HepG2 (cell line): Measurements from ENCODE around the gene TP63. TPM values are rescaled to one million over a fixed set of nuclear protein-coding genes. Genes with fewer than 3 reads are reported as not detected.

ENCODE experiments used
- ATAC-seq: fragments of 200-7000 bp; cut with Tn5 transposase; 3 replicates; pipeline ENCODE4 v1.9.1; 2020; ENCODE audit warnings: mild to moderate bottlenecking, moderate library complexity
- BruUV-seq: library from RNA; stranded (reverse); fragments of 400-500 nt; replicated peaks from 2 replicates; lab custom pipeline; 2021; lab: Mats Ljungman, UMichigan
- CTCF ChIA-PET: fragments of 300-600 bp; formaldehyde crosslinking; extraction: SDS; loops from one replicate; lab custom pipeline; 2021; ENCODE audit warnings: low total read pairs, inconsistent platforms, low intra/inter-chr PET ratio; lab: Yijun Ruan, JAX
- POLR2A ChIA-PET: fragments of 350-600 bp; sonication (Branson Sonifier 250); formaldehyde crosslinking; loops from one replicate; lab custom pipeline; 2020; ENCODE audit warnings: antibody characterized with exemption, inconsistent platforms; lab: Yijun Ruan, JAX
- DNase-seq: peaks from one replicate; pipeline ENCODE4 v3.0.0-alpha.2; 2015; ENCODE audit warnings: low spot score
- FAIRE-seq: peaks from 3 replicates; lab custom pipeline; 2011; peaks lifted over from hg19 to GRCh38; lab: Jason Lieb, UNC
- H2AFZ ChIP-seq: one replicate; pipeline ENCODE4 v1.6.1; 2011; ENCODE audit warnings: low read length, inconsistent platforms
- H3K27ac ChIP-seq: fragments of 300-600 bp; 3 replicates; pipeline ENCODE4 v1.8.0; 2011; ENCODE audit warnings: mixed run types, mild to moderate bottlenecking, mixed read lengths, low read length, inconsistent platforms; ENCODE audit not compliant: insufficient read depth; ENCODE audit errors: extremely low read length
- H3K27me3 ChIP-seq, 2 experiments: fragments of 200-600 bp in 1 of 2; 2 replicates in 1 of 2; 3 replicates in 1 of 2; pipeline versions ENCODE4 v1.6.0 to v1.8.0; 2011; ENCODE audit warnings: low read length in 2 of 2, mild to moderate bottlenecking in 2 of 2, moderate library complexity in 2 of 2, inconsistent platforms in 1 of 2; ENCODE audit not compliant: insufficient read depth in 2 of 2, control insufficient read depth in 1 of 2
- H3K36me3 ChIP-seq, 2 experiments: fragments of 200-600 bp in 1 of 2; replicated peaks in 1 of 2; 2 replicates in 1 of 2; 3 replicates in 1 of 2; pipeline versions ENCODE4 v1.5.1 to v1.8.0; 2011; ENCODE audit warnings: low read length in 2 of 2, inconsistent platforms in 1 of 2; ENCODE audit not compliant: insufficient read depth in 2 of 2, control insufficient read depth in 1 of 2
- H3K4me1 ChIP-seq: 2 replicates; pipeline ENCODE4 v1.5.1; 2012; ENCODE audit warnings: low read length, inconsistent platforms; ENCODE audit not compliant: insufficient read depth
- H3K4me2 ChIP-seq: 2 replicates; pipeline ENCODE4 v1.6.0; 2011; ENCODE audit warnings: low read depth, low read length, inconsistent platforms
- H3K4me3 ChIP-seq, 3 experiments: fragments of 200-600 bp in 1 of 3; sonication (generic), shearing (Covaris generic) in 1 of 3; replicated peaks in 1 of 3; 2 replicates each; pipeline ENCODE4 v1.5.1; 2011 to 2016; ENCODE audit warnings: low read length in 3 of 3, inconsistent platforms in 2 of 3, low read depth in 2 of 3, mild to moderate bottlenecking in 2 of 3, control low read depth in 1 of 3, mixed read lengths in 1 of 3; ENCODE audit not compliant: insufficient read depth in 1 of 3
- H3K79me2 ChIP-seq: one replicate; pipeline ENCODE4 v1.6.1; 2011; ENCODE audit warnings: low read length, inconsistent platforms; ENCODE audit not compliant: insufficient read depth
- H3K9ac ChIP-seq: 2 replicates; pipeline ENCODE4 v1.6.0; 2011; ENCODE audit warnings: mild to moderate bottlenecking, low read depth, low read length, inconsistent platforms; ENCODE audit not compliant: insufficient read depth
- H3K9me3 ChIP-seq: 2 replicates; pipeline ENCODE4 v1.5.1; 2012; ENCODE audit warnings: mild to moderate bottlenecking, low read length
- H4K20me1 ChIP-seq: 2 replicates; pipeline ENCODE4 v1.6.0; 2011; ENCODE audit warnings: inconsistent platforms, mild to moderate bottlenecking, low read length, moderate library complexity; ENCODE audit not compliant: insufficient read depth
- ADNP ChIP-seq: sonication (generic); formaldehyde crosslinking; IDR thresholded peaks from 2 replicates; pipeline ENCODE4 v1.4.0; 2020; ENCODE audit warnings: missing genetic modification reagents
- ELF3 ChIP-seq: IDR thresholded peaks from 2 replicates; pipeline ENCODE4 v1.6.1; 2016; ENCODE audit warnings: missing genetic modification reagents, missing compliant biosample characterization
- FOXP1 ChIP-seq, 2 experiments: fragments of 450-650 bp in 1 of 2; IDR thresholded peaks; 2 replicates each; pipeline ENCODE4 v1.6.1; 2017 to 2018; ENCODE audit warnings: antibody characterized with exemption in 1 of 2
- GPN1 ChIP-seq: sonication (generic); formaldehyde crosslinking; IDR thresholded peaks from 2 replicates; pipeline ENCODE4 v1.5.1; 2020; ENCODE audit warnings: missing genetic modification reagents, borderline replicate concordance
- LRRFIP1 ChIP-seq: sonication (generic); formaldehyde crosslinking; conservative IDR thresholded peaks from 2 replicates; pipeline ENCODE4 v1.4.0; 2020; ENCODE audit warnings: missing genetic modification reagents
- NFE2L1 ChIP-seq: sonication (generic); formaldehyde crosslinking; IDR thresholded peaks from 2 replicates; pipeline ENCODE4 v1.4.0; 2020; ENCODE audit warnings: missing genetic modification reagents, mild to moderate bottlenecking, borderline replicate concordance
- REPIN1 ChIP-seq: sonication (generic); formaldehyde crosslinking; IDR thresholded peaks from 2 replicates; pipeline ENCODE4 v1.8.0; 2022; ENCODE audit warnings: missing genetic modification reagents, low read depth, mild to moderate bottlenecking, borderline replicate concordance
- SALL1 ChIP-seq: sonication (generic); formaldehyde crosslinking; IDR thresholded peaks from 2 replicates; pipeline ENCODE4 v1.8.0; 2022; ENCODE audit warnings: mild to moderate bottlenecking, missing genetic modification reagents
- SOX6 ChIP-seq, 2 experiments: fragments of 450-650 bp in 1 of 2; sonication (generic) in 1 of 2; formaldehyde crosslinking in 1 of 2; IDR thresholded peaks; 2 replicates each; pipeline versions ENCODE4 v1.4.0 to v1.6.1; 2017 to 2020; ENCODE audit warnings: antibody characterized with exemption in 1 of 2, mild to moderate bottlenecking in 1 of 2, missing genetic modification reagents in 1 of 2
- SRSF1 ChIP-seq: fragments of 200-400 bp; formaldehyde crosslinking; optimal IDR thresholded peaks from 2 replicates; pipeline ENCODE3; 2017; ENCODE audit warnings: mild to moderate bottlenecking, low read depth, low read length, moderate library complexity
- ZNF382 ChIP-seq: sonication (generic); formaldehyde crosslinking; IDR thresholded peaks from 2 replicates; pipeline ENCODE4 v1.5.0; 2020; ENCODE audit warnings: missing genetic modification reagents, mild to moderate bottlenecking, borderline replicate concordance
- WGBS: methylation state at CpG from one replicate; pipeline ENCODE4 v1.1.6; 2017; ENCODE audit warnings: low lambda C conversion rate; 5-methylcytosine and 5-hydroxymethylcytosine counted together
- in situ Hi-C: cut with HindIII; loops from 2 replicates; pipeline ENCODE4 v1.10.0; 2017; ENCODE audit warnings: low pct_unique_long_range_greater_than_20kb; ENCODE audit not compliant: extremely low pct_ligation_motif_present
- intact Hi-C: fragments of 100-400 bp; cut with micrococcal nuclease; formaldehyde crosslinking; loops from one replicate; pipeline ENCODE4 v1.10.0; 2022; ENCODE audit not compliant: unreplicated experiment
- polyA plus RNA-seq, 8 experiments: library from polyadenylated mRNA; depleted of rRNA in 3 of 8; stranded (reverse) in 7 of 8; unstranded in 1 of 8; fragments of >200 nt; fragmentation: Illumina TruSeq in 4 of 8; extraction: Trizol in 4 of 8; gene quantifications; 2 replicates each; pipeline versions ENCODE4 v1.2.1 to v1.2.3, GENCODE V29; 2011 to 2016; ENCODE audit warnings: low read depth in 4 of 8, missing spikeins in 1 of 8, mixed read lengths in 1 of 8; ENCODE audit not compliant: insufficient read depth in 1 of 8
- total RNA-seq, 5 experiments: library from RNA; depleted of rRNA; stranded (reverse); fragments of >200 nt; fragmentation: Illumina TruSeq; extraction: Trizol; gene quantifications; 2 replicates each; pipeline ENCODE4 v1.2.3, GENCODE V29; 2016; ENCODE audit warnings: low read depth in 1 of 5
- TF ChIP-seq, protein P1 (sequence below): IDR thresholded peaks from 2 replicates; pipeline ENCODE4 v1.6.1; 2016; ENCODE audit warnings: missing biosample characterization, missing genetic modification reagents, low read depth
- TF ChIP-seq, protein P2 (sequence below): sonication (generic); formaldehyde crosslinking; IDR thresholded peaks from 2 replicates; pipeline ENCODE4 v1.4.0; 2020; ENCODE audit warnings: missing genetic modification reagents, mild to moderate bottlenecking, borderline replicate concordance

TP63 gene
- total and polyA plus RNA-seq, 2 of the 13 experiments (the other 11 are each of a cell fraction or from before 2014, with no cell fraction given), result not detected

DNA sequence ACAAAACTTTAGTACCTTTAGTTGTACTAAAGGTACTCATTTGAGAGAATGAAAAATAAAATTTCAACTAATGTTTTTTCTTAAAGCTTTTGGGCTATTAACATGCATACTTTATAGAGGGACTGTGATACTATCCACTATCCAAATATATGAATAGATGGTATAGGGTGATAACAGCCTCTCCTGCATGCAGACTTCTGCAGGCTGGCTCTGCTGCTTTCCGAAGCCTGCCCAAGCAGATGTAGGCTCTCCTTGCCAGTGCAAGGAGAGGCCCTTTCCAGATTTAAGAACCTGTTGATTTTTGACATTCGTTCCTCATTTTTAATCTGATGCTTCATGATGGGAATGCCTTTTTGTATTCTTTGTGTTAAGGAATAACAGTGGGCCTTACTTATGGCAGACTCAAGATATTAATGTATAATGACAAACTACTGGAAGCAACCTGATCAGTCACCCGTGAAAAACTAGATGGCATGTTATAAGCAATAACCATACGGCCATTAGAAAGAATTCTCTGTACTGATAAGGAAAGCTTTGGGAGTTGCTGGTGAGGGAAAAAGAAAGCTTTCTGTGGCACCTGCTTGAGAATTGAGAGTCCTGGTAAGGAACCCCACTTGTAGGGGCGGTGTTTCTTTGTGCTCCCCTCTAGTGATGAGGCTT is 181.7 kb downstream of the TP63 start:
- no TSS peak for BruUV-seq
- no peak for ATAC-seq
- no peak overlapping the region for H3K9ac ChIP-seq
- no peaks in the 10 kb centered on the region for H3K9me3 ChIP-seq
- H3K27me3 ChIP-seq, result no peaks in the 10 kb centered on the region
- no peak overlapping the region for H3K4me3 ChIP-seq
- H2AFZ ChIP-seq, result no peak overlapping the region
- FAIRE-seq, result no peak
- intact Hi-C loops (no loop called here), in situ Hi-C loops (no loop called here)
- no peak for TF ChIP-seq FOXP1 (IDR thresholded peaks at IDR 0.05)
- TF ChIP-seq FOXP1 (CRISPR knock-in tag; IDR thresholded peaks at IDR 0.05), result no peak
- no peak for TF ChIP-seq ZNF382 (CRISPR knock-in tag)
- TF ChIP-seq, protein P1, sequence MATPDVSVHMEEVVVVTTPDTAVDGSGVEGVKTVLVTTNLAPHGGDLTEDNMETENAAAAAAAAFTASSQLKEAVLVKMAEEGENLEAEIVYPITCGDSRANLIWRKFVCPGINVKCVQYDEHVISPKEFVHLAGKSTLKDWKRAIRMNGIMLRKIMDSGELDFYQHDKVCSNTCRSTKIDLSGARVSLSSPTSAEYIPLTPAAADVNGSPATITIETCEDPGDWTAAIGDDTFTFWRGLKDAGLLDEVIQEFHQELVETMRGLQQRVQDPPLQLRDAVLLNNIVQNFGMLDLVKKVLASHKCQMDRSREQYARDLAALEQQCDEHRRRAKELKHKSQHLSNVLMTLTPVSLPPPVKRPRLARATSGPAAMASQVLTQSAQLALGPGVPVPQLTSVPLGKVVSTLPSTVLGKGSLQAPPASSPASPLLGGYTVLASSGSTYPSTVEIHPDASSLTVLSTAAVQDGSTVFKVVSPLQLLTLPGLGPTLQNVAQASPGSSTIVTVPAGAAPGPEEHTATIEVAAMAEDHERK (CRISPR knock-in tag), result no peak
- no peak for TF ChIP-seq SOX6 (IDR thresholded peaks at IDR 0.05)
- no peak for TF ChIP-seq SOX6 (CRISPR knock-in tag; IDR thresholded peaks at IDR 0.05)
- no peak for TF ChIP-seq SALL1 (CRISPR knock-in tag)
- no peak for TF ChIP-seq SRSF1
- TF ChIP-seq REPIN1 (CRISPR knock-in tag), result no peak
- no peak for TF ChIP-seq GPN1
- TF ChIP-seq ADNP, result no peak
- no peak for TF ChIP-seq ELF3 (CRISPR knock-in tag)
- no peak for TF ChIP-seq LRRFIP1 (CRISPR knock-in tag)
- TF ChIP-seq, protein P2, sequence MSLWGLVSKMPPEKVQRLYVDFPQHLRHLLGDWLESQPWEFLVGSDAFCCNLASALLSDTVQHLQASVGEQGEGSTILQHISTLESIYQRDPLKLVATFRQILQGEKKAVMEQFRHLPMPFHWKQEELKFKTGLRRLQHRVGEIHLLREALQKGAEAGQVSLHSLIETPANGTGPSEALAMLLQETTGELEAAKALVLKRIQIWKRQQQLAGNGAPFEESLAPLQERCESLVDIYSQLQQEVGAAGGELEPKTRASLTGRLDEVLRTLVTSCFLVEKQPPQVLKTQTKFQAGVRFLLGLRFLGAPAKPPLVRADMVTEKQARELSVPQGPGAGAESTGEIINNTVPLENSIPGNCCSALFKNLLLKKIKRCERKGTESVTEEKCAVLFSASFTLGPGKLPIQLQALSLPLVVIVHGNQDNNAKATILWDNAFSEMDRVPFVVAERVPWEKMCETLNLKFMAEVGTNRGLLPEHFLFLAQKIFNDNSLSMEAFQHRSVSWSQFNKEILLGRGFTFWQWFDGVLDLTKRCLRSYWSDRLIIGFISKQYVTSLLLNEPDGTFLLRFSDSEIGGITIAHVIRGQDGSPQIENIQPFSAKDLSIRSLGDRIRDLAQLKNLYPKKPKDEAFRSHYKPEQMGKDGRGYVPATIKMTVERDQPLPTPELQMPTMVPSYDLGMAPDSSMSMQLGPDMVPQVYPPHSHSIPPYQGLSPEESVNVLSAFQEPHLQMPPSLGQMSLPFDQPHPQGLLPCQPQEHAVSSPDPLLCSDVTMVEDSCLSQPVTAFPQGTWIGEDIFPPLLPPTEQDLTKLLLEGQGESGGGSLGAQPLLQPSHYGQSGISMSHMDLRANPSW, result no peak
- TF ChIP-seq NFE2L1, result no peak
- DNase-seq, result no peak
- no peak overlapping the region for H3K4me2 ChIP-seq
- no peak overlapping the region for H3K27ac ChIP-seq
- no peaks in the 10 kb centered on the region for H3K4me1 ChIP-seq
- ChIA-PET CTCF (no interaction called here), POLR2A (no interaction called here)
- no peaks in the 10 kb centered on the region for H3K36me3 ChIP-seq
- no peaks in the 10 kb centered on the region for H4K20me1 ChIP-seq
- no peaks in the 10 kb centered on the region for H3K79me2 ChIP-seq
- WGBS, result 38% methylated on average over 5 of the region's 5 CpGs
